ENCODE measurements around the gene YWHAE.
A peak's percentile ranks its signal among the peaks of the same experiment; 100 is the strongest.
"Not testable (repeated sequence)": the region's sequence is repeated elsewhere in the genome, so short reads cannot be mapped to it uniquely, and the experiment has no call there.

Gene YWHAE

GRCh38 chr17:1390432-1391367 is 9.3 kb downstream of the YWHAE start:
- DNase-seq (ENCODE audit: insufficient read length, low spot score) (no peak), FAIRE-seq (no peak)
- TF ChIP-seq POLR2A (IDR thresholded peaks at IDR 0.05; ENCODE audit: low read depth, low read length), result no peak
- no peak for TF ChIP-seq POU2F2 (IDR thresholded peaks at IDR 0.05; ENCODE audit: low read depth, low read length)
- TF ChIP-seq POLR2AphosphoS5 (IDR thresholded peaks at IDR 0.05; ENCODE audit: low read depth, low read length), result no peak; the same call in 1 of the 2 replicates
- no peak for TF ChIP-seq PAX5 (IDR thresholded peaks at IDR 0.05; ENCODE audit: insufficient read depth, low read length, severe bottlenecking)
- TF ChIP-seq SPI1 (IDR thresholded peaks at IDR 0.05; ENCODE audit: low read depth, low read length), result no peak
- TF ChIP-seq TAF1 (IDR thresholded peaks at IDR 0.05; ENCODE audit: low read depth, low read length), result no peak

- not testable (repeated sequence) for DNase-seq (ENCODE audit: insufficient read length, low spot score); FAIRE-seq
Measured at GRCh38 chr17:1387490-1388227, 12.4 kb downstream of the YWHAE start.

- not testable (repeated sequence) for FAIRE-seq; DNase-seq (ENCODE audit: insufficient read length, low spot score)
Measured at GRCh38 chr17:1386675-1387190, 13.3 kb downstream of the YWHAE start.

GRCh38 chr17:1386265-1386664 is 13.8 kb downstream of the YWHAE start:
- no peak for FAIRE-seq
- TF ChIP-seq POLR2A (IDR thresholded peaks at IDR 0.05; ENCODE audit: low read depth, low read length) (no peak), POU2F2 (IDR thresholded peaks at IDR 0.05; ENCODE audit: low read depth, low read length) (no peak), SPI1 (IDR thresholded peaks at IDR 0.05; ENCODE audit: low read depth, low read length) (no peak), POLR2AphosphoS5 (IDR thresholded peaks at IDR 0.05; ENCODE audit: low read depth, low read length) (no peak), TAF1 (IDR thresholded peaks at IDR 0.05; ENCODE audit: low read depth, low read length) (no peak), PAX5 (IDR thresholded peaks at IDR 0.05; ENCODE audit: insufficient read depth, low read length, severe bottlenecking) (no peak)
- DNase-seq (ENCODE audit: insufficient read length, low spot score), result no peak

GRCh38 chr17:1385861-1386260 is 14.2 kb downstream of the YWHAE start:
- no peak for DNase-seq (ENCODE audit: insufficient read length, low spot score)
- TF ChIP-seq SPI1 (IDR thresholded peaks at IDR 0.05; ENCODE audit: low read depth, low read length) (no peak), POU2F2 (IDR thresholded peaks at IDR 0.05; ENCODE audit: low read depth, low read length) (no peak), POLR2AphosphoS5 (IDR thresholded peaks at IDR 0.05; ENCODE audit: low read depth, low read length) (no peak), POLR2A (IDR thresholded peaks at IDR 0.05; ENCODE audit: low read depth, low read length) (no peak), PAX5 (IDR thresholded peaks at IDR 0.05; ENCODE audit: insufficient read depth, low read length, severe bottlenecking) (no peak), TAF1 (IDR thresholded peaks at IDR 0.05; ENCODE audit: low read depth, low read length) (no peak)
- FAIRE-seq, result no peak

- DNase-seq (ENCODE audit: insufficient read length, low spot score) (no peak), FAIRE-seq (no peak)
- TF ChIP-seq POLR2AphosphoS5 (IDR thresholded peaks at IDR 0.05; ENCODE audit: low read depth, low read length) (0 out of 2 replicates have a peak, but pooled peaks have one; percentile 6), POU2F2 (IDR thresholded peaks at IDR 0.05; ENCODE audit: low read depth, low read length) (no peak), POLR2A (IDR thresholded peaks at IDR 0.05; ENCODE audit: low read depth, low read length) (no peak)
Measured at GRCh38 chr17:1384905-1385435, 15.1 kb downstream of the YWHAE start.

- FAIRE-seq (no peak), DNase-seq (ENCODE audit: insufficient read length, low spot score) (no peak)
- no peak for TF ChIP-seq POLR2A (IDR thresholded peaks at IDR 0.05; ENCODE audit: low read depth, low read length)
- TF ChIP-seq TAF1 (IDR thresholded peaks at IDR 0.05; ENCODE audit: low read depth, low read length), result no peak
- TF ChIP-seq POLR2AphosphoS5 (IDR thresholded peaks at IDR 0.05; ENCODE audit: low read depth, low read length), result no peak
Measured at GRCh38 chr17:1379930-1380313, 20.1 kb downstream of the YWHAE start.

GRCh38 chr17:1379208-1379929 is 20.7 kb downstream of the YWHAE start:
- FAIRE-seq (no peak), DNase-seq (ENCODE audit: insufficient read length, low spot score) (no peak)
- TF ChIP-seq TAF1 (IDR thresholded peaks at IDR 0.05; ENCODE audit: low read depth, low read length) (no peak), POLR2A (IDR thresholded peaks at IDR 0.05; ENCODE audit: low read depth, low read length) (no peak), SPI1 (IDR thresholded peaks at IDR 0.05; ENCODE audit: low read depth, low read length) (no peak), POLR2AphosphoS5 (IDR thresholded peaks at IDR 0.05; ENCODE audit: low read depth, low read length) (no peak), PAX5 (IDR thresholded peaks at IDR 0.05; ENCODE audit: insufficient read depth, low read length, severe bottlenecking) (no peak)

- DNase-seq (ENCODE audit: insufficient read length, low spot score); FAIRE-seq: not testable (repeated sequence)
Measured at GRCh38 chr17:1378476-1378860, 21.6 kb downstream of the YWHAE start.

GRCh38 chr17:1377334-1377733 is 22.7 kb downstream of the YWHAE start:
- DNase-seq (ENCODE audit: insufficient read length, low spot score) (no peak), FAIRE-seq (no peak)
- no peak for TF ChIP-seq POLR2AphosphoS5 (IDR thresholded peaks at IDR 0.05; ENCODE audit: low read depth, low read length)

All from GM12891 (cell line).